HFFc6 (cell line): Measurements from ENCODE around the gene LAMA2. TPM values are rescaled to one million over a fixed set of nuclear protein-coding genes. Genes with fewer than 3 reads are reported as not detected.

ENCODE experiments used
- DNase-seq: peaks from one replicate; pipeline ENCODE4 v3.0.0-alpha.2; 2018
- H3K27ac Mint-ChIP-seq: 2 replicates; pipeline ENCODE4 v1.8.0; 2020; ENCODE audit warnings: mild to moderate bottlenecking, mixed read lengths
- H3K27me3 Mint-ChIP-seq: 2 replicates; pipeline ENCODE4 v1.8.0; 2021; ENCODE audit warnings: mild to moderate bottlenecking, moderate library complexity, mixed read lengths; ENCODE audit not compliant: insufficient read depth
- H3K36me3 Mint-ChIP-seq: 2 replicates; pipeline ENCODE4 v1.8.0; 2021; ENCODE audit warnings: low read depth, mixed read lengths
- H3K4me1 Mint-ChIP-seq: 2 replicates; pipeline ENCODE4 v1.8.0; 2020; ENCODE audit warnings: low read depth, mixed read lengths
- H3K4me3 Mint-ChIP-seq: 2 replicates; pipeline ENCODE4 v1.8.0; 2020; ENCODE audit warnings: mild to moderate bottlenecking, moderate library complexity, mixed read lengths
- H3K9me3 Mint-ChIP-seq: 2 replicates; pipeline ENCODE4 v1.8.0; 2020; ENCODE audit warnings: mild to moderate bottlenecking, mixed read lengths
- total RNA-seq, 6 experiments: library from RNA; stranded (reverse); fragmentation: NEBNext Ultra II Directional; extraction: Animal tissue kit (Norgen Biotek cat#: 25700); gene quantifications; 2 replicates in 1 of 6; 3 replicates in 5 of 6; pipeline ENCODE4 v1.2.3, GENCODE V29; 2021
- TF ChIP-seq, protein P1 (sequence below): fragments of 200-600 bp; sonication (generic); IDR thresholded peaks from 2 replicates; pipeline ENCODE4 v1.5.0; 2021; ENCODE audit warnings: antibody characterized with exemption, mild to moderate bottlenecking

The LAMA2 gene
- total RNA-seq, 6 experiments from 2014 or later: 8.2 to 14.3 (median 10.5) TPM

DNA sequence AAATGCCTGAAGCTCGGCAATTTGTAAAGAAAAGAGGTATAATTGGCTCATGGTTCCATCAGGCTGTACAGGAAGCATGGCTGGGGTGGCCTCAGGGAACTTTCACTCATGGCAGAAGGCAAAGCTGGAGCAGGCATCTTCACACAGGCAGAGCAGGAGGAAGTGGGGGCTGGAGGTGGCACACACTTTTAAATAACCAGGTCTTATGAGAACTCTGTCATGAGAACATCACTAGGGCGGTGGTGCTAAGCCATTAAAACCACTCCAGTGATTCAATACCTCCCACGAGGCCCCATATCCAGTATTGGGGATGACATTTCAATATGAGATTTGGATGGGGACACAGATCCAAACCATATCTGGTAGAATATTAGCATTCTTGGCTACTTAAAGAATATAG is 481.8 kb downstream of the LAMA2 start:
- Mint-ChIP-seq H3K9me3 (no peaks in the 10 kb centered on the region), H3K36me3 (no peaks in the 10 kb centered on the region), H3K27me3 (no peaks in the 10 kb centered on the region; the same call in 1 of the 2 replicates), H3K4me3 (no peak overlapping the region), H3K27ac (no peak overlapping the region), H3K4me1 (peaks cover 19% of the 10 kb centered on the region)
- no peak for DNase-seq
- TF ChIP-seq, protein P1, sequence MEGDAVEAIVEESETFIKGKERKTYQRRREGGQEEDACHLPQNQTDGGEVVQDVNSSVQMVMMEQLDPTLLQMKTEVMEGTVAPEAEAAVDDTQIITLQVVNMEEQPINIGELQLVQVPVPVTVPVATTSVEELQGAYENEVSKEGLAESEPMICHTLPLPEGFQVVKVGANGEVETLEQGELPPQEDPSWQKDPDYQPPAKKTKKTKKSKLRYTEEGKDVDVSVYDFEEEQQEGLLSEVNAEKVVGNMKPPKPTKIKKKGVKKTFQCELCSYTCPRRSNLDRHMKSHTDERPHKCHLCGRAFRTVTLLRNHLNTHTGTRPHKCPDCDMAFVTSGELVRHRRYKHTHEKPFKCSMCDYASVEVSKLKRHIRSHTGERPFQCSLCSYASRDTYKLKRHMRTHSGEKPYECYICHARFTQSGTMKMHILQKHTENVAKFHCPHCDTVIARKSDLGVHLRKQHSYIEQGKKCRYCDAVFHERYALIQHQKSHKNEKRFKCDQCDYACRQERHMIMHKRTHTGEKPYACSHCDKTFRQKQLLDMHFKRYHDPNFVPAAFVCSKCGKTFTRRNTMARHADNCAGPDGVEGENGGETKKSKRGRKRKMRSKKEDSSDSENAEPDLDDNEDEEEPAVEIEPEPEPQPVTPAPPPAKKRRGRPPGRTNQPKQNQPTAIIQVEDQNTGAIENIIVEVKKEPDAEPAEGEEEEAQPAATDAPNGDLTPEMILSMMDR: no peak

DNA sequence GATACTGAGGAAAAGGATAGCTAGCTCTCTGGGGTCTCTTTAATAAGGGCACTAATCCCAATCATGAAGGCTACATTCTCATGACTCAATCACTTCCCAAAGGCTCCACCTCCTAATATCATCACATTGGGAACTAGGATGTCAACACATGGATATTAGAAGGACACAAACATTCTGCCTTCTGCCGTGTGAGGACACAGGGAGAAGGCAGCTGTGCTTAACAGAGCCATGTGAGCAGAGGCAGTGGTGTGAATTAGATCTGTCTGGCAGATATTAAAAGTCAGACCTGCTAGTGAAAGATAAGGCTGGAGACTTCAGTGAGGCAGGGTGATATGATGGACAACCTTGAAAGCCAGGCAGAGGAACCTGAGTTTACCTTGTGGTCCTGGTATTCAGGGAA is 485.1 kb downstream of the LAMA2 start:
- no peak overlapping the region for H3K27ac Mint-ChIP-seq
- H3K36me3 Mint-ChIP-seq: no peaks in the 10 kb centered on the region
- no peaks in the 10 kb centered on the region; the same call in 1 of the 2 replicates for H3K27me3 Mint-ChIP-seq
- no peaks in the 10 kb centered on the region for H3K9me3 Mint-ChIP-seq
- H3K4me1 Mint-ChIP-seq: peaks cover 21% of the 10 kb centered on the region
- DNase-seq: no peak
- TF ChIP-seq, protein P1: no peak
- no peak overlapping the region for H3K4me3 Mint-ChIP-seq

DNA sequence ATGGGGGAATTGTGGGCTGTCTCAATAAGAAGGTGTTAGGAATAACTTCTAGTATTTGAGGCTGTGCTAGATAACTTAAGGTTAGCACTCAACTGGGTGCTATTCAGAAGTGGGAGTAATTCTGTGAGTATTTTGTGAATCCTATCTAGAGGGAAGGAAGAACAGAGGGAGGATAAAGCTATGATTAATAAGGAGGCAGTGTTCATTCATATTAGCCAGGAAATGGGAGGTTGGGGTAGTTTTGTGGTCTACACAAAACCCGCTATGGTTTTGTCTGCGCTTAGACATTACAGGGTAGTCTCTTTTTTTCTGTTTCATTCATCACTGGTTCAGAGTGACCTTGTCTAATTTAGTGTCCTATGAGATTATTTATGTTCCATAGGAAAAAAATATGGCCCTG is 486.0 kb downstream of the LAMA2 start:
- Mint-ChIP-seq H3K4me3 (no peak overlapping the region), H3K27ac (no peak overlapping the region), H3K9me3 (no peaks in the 10 kb centered on the region), H3K4me1 (peaks cover 21% of the 10 kb centered on the region), H3K27me3 (no peaks in the 10 kb centered on the region; the same call in 1 of the 2 replicates), H3K36me3 (no peaks in the 10 kb centered on the region)
- TF ChIP-seq, protein P1: no peak
- no peak for DNase-seq

DNA sequence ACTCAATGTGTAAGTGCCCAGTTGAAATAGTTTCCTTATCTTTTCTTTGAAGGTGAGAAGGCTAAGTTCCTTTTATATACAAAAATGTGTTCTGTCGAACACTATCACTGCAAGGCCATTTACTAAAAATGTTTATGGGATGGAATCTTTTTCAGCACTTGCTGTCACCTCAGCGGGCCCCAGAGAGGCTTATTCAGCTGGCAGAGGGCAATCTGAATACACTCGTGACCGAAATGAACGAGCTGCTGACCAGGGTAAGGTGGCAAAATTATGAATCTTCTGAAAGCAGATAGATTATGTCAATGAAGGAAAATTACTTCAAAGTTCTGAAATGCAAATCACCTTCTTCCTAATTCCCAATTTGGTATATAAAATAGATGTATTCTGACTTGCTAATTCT is 486.8 kb downstream of the LAMA2 start:
- no peak overlapping the region for H3K27ac Mint-ChIP-seq

DNA sequence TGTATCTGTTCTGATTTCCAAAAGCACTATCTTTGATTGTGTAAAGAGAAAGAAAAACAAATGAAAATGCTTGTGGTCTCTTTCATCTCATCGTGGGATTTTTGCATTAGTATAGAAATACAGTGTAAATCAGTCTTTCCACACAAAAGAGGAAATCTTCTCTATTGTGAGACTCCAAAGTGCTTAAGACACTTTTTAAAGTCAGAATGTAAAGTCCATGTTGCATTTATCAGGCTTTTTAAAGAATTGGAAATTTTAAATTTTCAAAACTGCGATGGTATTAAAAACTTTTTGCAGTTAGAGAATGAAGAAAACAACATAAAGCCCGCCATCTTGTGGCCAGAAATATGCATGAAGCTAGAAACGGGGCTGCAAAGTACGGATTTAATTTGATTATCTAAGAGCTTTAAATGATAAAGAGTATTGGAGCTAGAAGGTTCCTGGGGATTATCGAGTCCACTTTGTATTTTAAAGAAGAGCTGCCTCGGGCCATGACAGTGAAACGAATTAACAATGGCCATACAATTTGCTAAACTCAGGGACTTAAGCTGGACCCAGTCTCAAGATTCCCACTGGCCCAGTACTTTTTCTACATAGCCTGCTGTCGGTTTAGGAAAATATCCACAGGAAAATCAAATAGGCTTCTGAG is 487.5 kb downstream of the LAMA2 start:
- peak; percentile 46 for DNase-seq
- Mint-ChIP-seq H3K36me3 (no peaks in the 10 kb centered on the region), H3K4me1 (peaks cover 21% of the 10 kb centered on the region), H3K4me3 (peak overlapping the region; percentile 60; the same call in 1 of the 2 replicates), H3K9me3 (no peaks in the 10 kb centered on the region), H3K27me3 (no peaks in the 10 kb centered on the region; the same call in 1 of the 2 replicates), H3K27ac (no peak overlapping the region)
- TF ChIP-seq, protein P1: peak; percentile 94

More for the DNA sequence above, 486.8 kb downstream of the LAMA2 start:
- Mint-ChIP-seq H3K27me3 (no peaks in the 10 kb centered on the region; the same call in 1 of the 2 replicates), H3K9me3 (no peaks in the 10 kb centered on the region), H3K4me1 (peaks cover 21% of the 10 kb centered on the region), H3K36me3 (no peaks in the 10 kb centered on the region), H3K4me3 (no peak overlapping the region)
- DNase-seq: no peak
- TF ChIP-seq, protein P1: no peak
